K562 (cell line): ENCODE data around the gene ATXN7. TPM values are rescaled to one million over a fixed set of nuclear protein-coding genes. Genes with fewer than 3 reads are reported as not detected.

Experiments
- ATAC-seq: fragments of 200-7000 bp; cut with Tn5 transposase; 3 replicates; pipeline ENCODE4 v1.9.1; 2020; ENCODE audit warnings: moderate library complexity
- BruUV-seq: library from RNA; stranded (reverse); fragments of 400-500 nt; replicated peaks from 2 replicates; lab custom pipeline; 2021; lab: Mats Ljungman, UMichigan
- CTCF ChIA-PET: fragments of 300-600 bp; formaldehyde crosslinking; extraction: SDS; loops from one replicate; lab custom pipeline; 2021; ENCODE audit warnings: low intra/inter-chr PET ratio; lab: Yijun Ruan, JAX
- POLR2A ChIA-PET: fragments of 300-600, 350-650 bp; sonication (Branson Sonifier 250); formaldehyde crosslinking; extraction: SDS; loops from one replicate; lab custom pipeline; 2021; ENCODE audit warnings: antibody characterized with exemption, inconsistent platforms; lab: Yijun Ruan, JAX
- DNase-seq, 4 experiments: peaks; one replicate each; pipeline versions ENCODE4 v3.0.0 to v3.0.0-alpha.2; 2011 to 2018; ENCODE audit warnings: low spot score in 3 of 4, mixed read lengths in 3 of 4; ENCODE audit errors: extremely low read depth in 1 of 4
- FAIRE-seq: peaks from 2 replicates; lab custom pipeline; 2011; peaks lifted over from hg19 to GRCh38; lab: Jason Lieb, UNC
- H2AFZ ChIP-seq: 2 replicates; pipeline ENCODE4 v1.6.0; 2011; ENCODE audit warnings: low read depth, low read length, control low read depth, inconsistent platforms
- H3K27ac ChIP-seq: fragments of 200-600 bp; 3 replicates; pipeline ENCODE4 v1.8.0; 2011; ENCODE audit warnings: low read depth, mild to moderate bottlenecking, control low read depth, inconsistent platforms, low read length, moderate library complexity, mixed read lengths; ENCODE audit errors: extremely low read depth
- H3K27me3 ChIP-seq, 2 experiments: fragments of 300-600 bp in 1 of 2; 2 replicates in 1 of 2; 3 replicates in 1 of 2; pipeline versions ENCODE4 v1.6.0 to v1.8.0; 2011; ENCODE audit warnings: inconsistent platforms in 2 of 2, low read length in 2 of 2, mild to moderate bottlenecking in 1 of 2, mixed read lengths in 1 of 2, moderate library complexity in 1 of 2; ENCODE audit not compliant: control insufficient read depth in 2 of 2, insufficient read depth in 2 of 2
- H3K36me3 ChIP-seq: fragments of 300-600 bp; 3 replicates; pipeline ENCODE4 v1.8.0; 2011; ENCODE audit warnings: mild to moderate bottlenecking, low read length, inconsistent platforms; ENCODE audit not compliant: control insufficient read depth, insufficient read depth
- H3K4me1 ChIP-seq, 2 experiments: fragments of 200-600 bp in 1 of 2; replicated peaks in 1 of 2; 2 replicates in 1 of 2; 3 replicates in 1 of 2; pipeline versions ENCODE4 v1.5.1 to v1.8.0; 2011; ENCODE audit warnings: inconsistent platforms in 2 of 2, low read length in 2 of 2, mild to moderate bottlenecking in 1 of 2, mixed read lengths in 1 of 2, moderate library complexity in 1 of 2; ENCODE audit not compliant: control insufficient read depth in 2 of 2, insufficient read depth in 2 of 2
- H3K4me2 ChIP-seq: 2 replicates; pipeline ENCODE4 v1.6.1; 2011; ENCODE audit warnings: low read length, control low read depth, inconsistent platforms, mixed read lengths; ENCODE audit not compliant: insufficient read depth
- H3K4me3 ChIP-seq: fragments of 200-600 bp; sonication (generic), shearing (Covaris generic); 2 replicates; pipeline ENCODE4 v1.5.1; 2016; ENCODE audit warnings: control low read depth, inconsistent platforms
- H3K79me2 ChIP-seq: fragments of 200-600 bp; 3 replicates; pipeline ENCODE4 v1.8.0; 2011; ENCODE audit warnings: low read length, inconsistent platforms; ENCODE audit not compliant: control insufficient read depth, insufficient read depth
- H3K9ac ChIP-seq, 2 experiments: 2 replicates each; pipeline versions ENCODE4 v1.6.0 to v1.6.1; 2011; ENCODE audit warnings: low read depth in 2 of 2, low read length in 2 of 2, control low read depth in 1 of 2, inconsistent platforms in 1 of 2, mild to moderate bottlenecking in 1 of 2, mixed read lengths in 1 of 2; ENCODE audit not compliant: insufficient read depth in 1 of 2
- H3K9me1 ChIP-seq: one replicate; pipeline ENCODE4 v1.6.0; 2011; ENCODE audit warnings: inconsistent platforms, mild to moderate bottlenecking, low read length, moderate library complexity; ENCODE audit not compliant: control insufficient read depth, insufficient read depth
- H3K9me3 ChIP-seq: replicated peaks from 2 replicates; pipeline ENCODE4 v1.5.1; 2011; ENCODE audit warnings: low read depth, low read length, inconsistent platforms; ENCODE audit not compliant: control insufficient read depth, insufficient read depth
- H4K20me1 ChIP-seq: replicated peaks from 2 replicates; pipeline ENCODE4 v1.6.1; 2011; ENCODE audit warnings: low read length, inconsistent platforms, mixed read lengths; ENCODE audit not compliant: control insufficient read depth, insufficient read depth
- BACH1 ChIP-seq: fragments of 200-800 bp; sonication (Bioruptor generic); IDR thresholded peaks from 2 replicates; pipeline ENCODE4 v1.6.1; 2016; ENCODE audit warnings: missing genetic modification characterization, missing compliant biosample characterization
- BMI1 ChIP-seq: fragments of 150-350 bp; IDR thresholded peaks from 2 replicates; pipeline ENCODE4 v1.6.1; 2014; ENCODE audit warnings: low read length
- C11orf30 ChIP-seq: fragments of 450-650 bp; IDR thresholded peaks from 2 replicates; pipeline ENCODE4 v1.6.1; 2016; ENCODE audit warnings: low read depth, mild to moderate bottlenecking
- CHD4 ChIP-seq: fragments of 200-600 bp; sonication (generic); IDR thresholded peaks from 3 replicates; pipeline ENCODE4 v1.6.1; 2012; ENCODE audit warnings: low read depth, mild to moderate bottlenecking, mixed read lengths, low read length, inconsistent platforms; ENCODE audit not compliant: insufficient read depth, insufficient replicate concordance, poor library complexity, severe bottlenecking
- CSDE1 ChIP-seq, 2 experiments: fragments of 450-650 bp; IDR thresholded peaks; 2 replicates each; pipeline ENCODE4 v1.6.1; 2016; ENCODE audit warnings: mild to moderate bottlenecking in 1 of 2
- IRF1 ChIP-seq: sonication (generic); formaldehyde crosslinking; IDR thresholded peaks from 2 replicates; pipeline ENCODE4 v1.8.0; 2022; ENCODE audit warnings: missing genetic modification reagents, mild to moderate bottlenecking, borderline replicate concordance
- KAT2B ChIP-seq: IDR thresholded peaks from one replicate; pipeline ENCODE4 v1.6.1; 2012; ENCODE audit warnings: low read depth, mild to moderate bottlenecking, control low read depth, inconsistent platforms, low read length, moderate library complexity
- MYC ChIP-seq, 2 experiments: fragments of 250-450 bp in 1 of 2; sonication (Bioruptor Pico) in 1 of 2; IDR thresholded peaks; 2 replicates each; pipeline versions ENCODE4 v1.5.1 to v1.6.1; 2012 to 2021; ENCODE audit warnings: low read depth in 2 of 2, borderline replicate concordance in 1 of 2, improper control_type of control experiment in 1 of 2, low read length in 1 of 2, mild to moderate bottlenecking in 1 of 2, moderate library complexity in 1 of 2
- PHTF2 ChIP-seq: fragments of 250-450 bp; sonication (Bioruptor Pico); IDR thresholded peaks from 2 replicates; pipeline ENCODE4 v1.5.0; 2021; ENCODE audit warnings: mild to moderate bottlenecking
- POLR2AphosphoS5 ChIP-seq: IDR thresholded peaks from 2 replicates; pipeline ENCODE4 v1.6.1; 2011; ENCODE audit warnings: mild to moderate bottlenecking, low read depth, low read length, moderate library complexity; ENCODE audit not compliant: control insufficient read depth, insufficient read depth
- STAG1 ChIP-seq: sonication (generic); formaldehyde crosslinking; IDR thresholded peaks from 2 replicates; pipeline ENCODE4 v1.5.0; 2020; ENCODE audit warnings: missing genetic modification reagents, borderline replicate concordance
- THRA ChIP-seq: fragments of 450-650 bp; IDR thresholded peaks from 2 replicates; pipeline ENCODE4 v1.6.1; 2017; ENCODE audit warnings: mild to moderate bottlenecking, moderate library complexity
- TRIM25 ChIP-seq: fragments of 450-650 bp; IDR thresholded peaks from 2 replicates; pipeline ENCODE4 v1.7.0; 2016; ENCODE audit warnings: borderline replicate concordance
- ZFP36 ChIP-seq: fragments of 150-350 bp; IDR thresholded peaks from 2 replicates; pipeline ENCODE4 v1.6.1; 2018; ENCODE audit warnings: low read length, low read depth; ENCODE audit not compliant: partially characterized antibody
- ZNF12 ChIP-seq: sonication (generic); formaldehyde crosslinking; IDR thresholded peaks from 2 replicates; pipeline ENCODE4 v1.4.0; 2020; ENCODE audit warnings: mild to moderate bottlenecking, missing genetic modification reagents
- ZNF57 ChIP-seq: fragments of 450-650 bp; formaldehyde crosslinking; IDR thresholded peaks from 2 replicates; pipeline ENCODE4 v1.4.0; 2020; ENCODE audit warnings: mild to moderate bottlenecking, moderate library complexity
- ZNF695 ChIP-seq: fragments of 450-650 bp; formaldehyde crosslinking; IDR thresholded peaks from 2 replicates; pipeline ENCODE4 v1.4.0; 2020; ENCODE audit warnings: mild to moderate bottlenecking, moderate library complexity
- WGBS: fragments of 100-300 bp; shearing (Covaris generic); methylation state at CpG from one replicate; pipeline ENCODE4 v1.1.6; 2016; ENCODE audit warnings: low coverage, mixed read lengths; ENCODE audit not compliant: insufficient coverage; ENCODE audit errors: missing lambda C conversion rate; 5-methylcytosine and 5-hydroxymethylcytosine counted together
- in situ Hi-C: fragments of 300-500 bp; cut with MboI; formaldehyde crosslinking; loops from 4 replicates; pipeline ENCODE4 v1.15.0; 2018; ENCODE audit warnings: inconsistent platforms, mixed read lengths
- intact Hi-C: fragments of 100-400 bp; cut with micrococcal nuclease; formaldehyde crosslinking; loops from 2 replicates; pipeline ENCODE4 v1.14.2; 2022
- polyA plus RNA-seq, 8 experiments: library from polyadenylated mRNA; depleted of rRNA in 4 of 8; stranded (reverse) in 5 of 8; unstranded in 3 of 8; fragments of >200 nt; fragmentation: Nextera tagmentation in 2 of 8; fragmentation: Illumina TruSeq in 1 of 8; extraction: Ambion mirVana in 2 of 8; extraction: Trizol in 1 of 8; gene quantifications; 2 replicates each; pipeline versions ENCODE4 v1.2.1 to v1.2.3, GENCODE V29; 2011 to 2014; ENCODE audit warnings: inconsistent platforms in 1 of 8, missing spikeins in 1 of 8
- total RNA-seq, 7 experiments: library from RNA; depleted of rRNA in 6 of 7; stranded (reverse); fragments of >200 nt in 6 of 7; fragmentation: Illumina TruSeq in 2 of 7; extraction: Trizol in 2 of 7; gene quantifications; 2 replicates each; pipeline versions ENCODE4 v1.2.1 to v1.2.3, GENCODE V29; 2011 to 2021; ENCODE audit warnings: low replicate concordance in 1 of 7

The ATXN7 gene
- total and polyA plus RNA-seq, 9 of the 15 experiments (the other 6 are each of a cell fraction or from before 2014, with no cell fraction given): 0.41 to 9.2 (median 6.7) TPM

GRCh38 chr3:64048631-64049061 is 185.0 kb downstream of the ATXN7 start:
- Histone ChIP-seq H3K9me3 (no peaks in the 10 kb centered on the region), H3K4me3 (no peak overlapping the region), H3K4me2 (no peak overlapping the region), H2AFZ (no peak overlapping the region), H3K9me1 (no peaks in the 10 kb centered on the region), H3K79me2 (no peaks in the 10 kb centered on the region), H3K27me3 (no peaks in the 10 kb centered on the region; a peak in 1 of 5 replicates), H3K36me3 (no peaks in the 10 kb centered on the region), H3K9ac (no peak overlapping the region), H3K27ac (no peak overlapping the region), H3K4me1 (no peaks in the 10 kb centered on the region; a peak in 1 of 5 replicates), H4K20me1 (no peaks in the 10 kb centered on the region)
- in situ Hi-C loops: no loop called here
- BruUV-seq: no TSS peak
- WGBS: 0% methylated on average over 3 of the region's 3 CpGs
- intact Hi-C loops: no loop called here
- no peak for FAIRE-seq
- DNase-seq: no peak
- no peak for ATAC-seq
- TF ChIP-seq BACH1 (tag) (no peak), PHTF2 (no peak), POLR2AphosphoS5 (no peak), ZFP36 (no peak), ZNF57 (CRISPR knock-in tag) (no peak), IRF1 (CRISPR knock-in tag) (no peak), ZNF12 (no peak), MYC (IDR thresholded peaks at IDR 0.05; ENCODE audit: low read depth, low read length) (no peak), MYC (CRISPR knock-in tag; IDR thresholded peaks at IDR 0.05; ENCODE audit: borderline replicate concordance, low read depth) (no peak), C11orf30 (no peak), STAG1 (CRISPR knock-in tag) (no peak), THRA (no peak), KAT2B (no peak), ZNF695 (CRISPR knock-in tag) (no peak), BMI1 (no peak), CSDE1 (IDR thresholded peaks at IDR 0.05) (no peak), TRIM25 (no peak), CHD4 (no peak)
- ChIA-PET POLR2A (interaction anchor here (0.8 kb wide), 1 partner anchor 10 kb away, joined by 3 read pairs; no protein-coding TSS in a partner anchor), CTCF (no interaction called here)
